H1 (cell line): ENCODE data around the gene ZNF649. TPM values are rescaled to one million over a fixed set of nuclear protein-coding genes. Genes with fewer than 3 reads are reported as not detected.

ENCODE experiments used
- CTCF ChIA-PET: fragments of 300-600 bp; sonication (Branson Sonifier 250); formaldehyde crosslinking; loops from one replicate; lab custom pipeline; 2021; ENCODE audit not compliant: partially characterized antibody; lab: Charles Lee
- POLR2A ChIA-PET: fragments of 300-600 bp; sonication (Branson Sonifier 250); formaldehyde crosslinking; loops from one replicate; lab custom pipeline; 2021; ENCODE audit warnings: inconsistent platforms; ENCODE audit not compliant: partially characterized antibody; lab: Charles Lee
- DNase-seq, 2 experiments: peaks; one replicate each; pipeline versions ENCODE4 v3.0.0 to v3.0.0-alpha.2; 2010 to 2022; ENCODE audit warnings: low spot score in 2 of 2, low read depth in 1 of 2, mixed read lengths in 1 of 2
- FAIRE-seq: peaks from 2 replicates; lab custom pipeline; 2011; peaks lifted over from hg19 to GRCh38; lab: Jason Lieb, UNC
- H2AFZ ChIP-seq: 2 replicates; pipeline ENCODE4 v1.8.1; 2012; ENCODE audit warnings: low read length, inconsistent platforms
- H2AK5ac ChIP-seq: 2 replicates; pipeline ENCODE4 v1.6.1; 2013; ENCODE audit warnings: low read depth, low read length
- H2BK120ac ChIP-seq: replicated peaks from 2 replicates; pipeline ENCODE3; 2013; ENCODE audit warnings: low read depth, low read length, inconsistent platforms
- H2BK12ac ChIP-seq: 2 replicates; pipeline ENCODE4 v1.6.1; 2013; ENCODE audit warnings: low read depth, low read length
- H2BK15ac ChIP-seq: 2 replicates; pipeline ENCODE4 v1.6.1; 2013; ENCODE audit warnings: low read length
- H2BK20ac ChIP-seq: 2 replicates; pipeline ENCODE4 v1.6.1; 2013; ENCODE audit warnings: low read length
- H2BK5ac ChIP-seq: 2 replicates; pipeline ENCODE4 v1.6.1; 2013; ENCODE audit warnings: low read depth, low read length
- H3K14ac ChIP-seq: 2 replicates; pipeline ENCODE4 v1.6.1; 2013; ENCODE audit warnings: inconsistent platforms; ENCODE audit not compliant: insufficient read length
- H3K18ac ChIP-seq: 2 replicates; pipeline ENCODE4 v1.6.1; 2013; ENCODE audit warnings: low read length; ENCODE audit errors: extremely low read depth
- H3K23ac ChIP-seq: 2 replicates; pipeline ENCODE4 v1.6.1; 2013; ENCODE audit warnings: inconsistent platforms; ENCODE audit not compliant: insufficient read length
- H3K23me2 ChIP-seq: 2 replicates; pipeline ENCODE4 v1.6.1; 2013; ENCODE audit warnings: low read depth, low read length
- H3K27ac ChIP-seq: 2 replicates; pipeline ENCODE4 v1.6.1; 2011; ENCODE audit warnings: low read depth, low read length, inconsistent platforms
- H3K27me3 ChIP-seq, 4 experiments: replicated peaks in 1 of 4; 1 replicate in 1 of 4; 2 replicates in 3 of 4; pipeline versions ENCODE4 v1.6.1 to v1.8.1; 2011 to 2013; ENCODE audit warnings: low read length in 3 of 4, mild to moderate bottlenecking in 3 of 4, inconsistent platforms in 2 of 4, mixed read lengths in 2 of 4, moderate library complexity in 1 of 4; ENCODE audit not compliant: control insufficient read depth in 3 of 4, insufficient read depth in 3 of 4; ENCODE audit errors: extremely low read depth in 1 of 4
- H3K36me3 ChIP-seq, 4 experiments: 2 replicates each; pipeline versions ENCODE4 v1.6.1 to v1.8.1; 2011 to 2013; ENCODE audit warnings: mild to moderate bottlenecking in 4 of 4, low read length in 3 of 4, moderate library complexity in 2 of 4, control low read depth in 1 of 4, inconsistent platforms in 1 of 4; ENCODE audit not compliant: insufficient read depth in 4 of 4, control insufficient read depth in 2 of 4
- H3K4ac ChIP-seq: replicated peaks from 2 replicates; pipeline ENCODE3; 2013; ENCODE audit warnings: low read length, low read depth, mixed read lengths, inconsistent platforms; ENCODE audit not compliant: insufficient read length
- H3K4me1 ChIP-seq, 4 experiments: replicated peaks in 1 of 4; 1 replicate in 1 of 4; 2 replicates in 3 of 4; pipeline versions ENCODE4 v1.6.1 to v1.8.1; 2011 to 2013; ENCODE audit warnings: low read length in 3 of 4, inconsistent platforms in 2 of 4, mixed read lengths in 1 of 4; ENCODE audit not compliant: insufficient read depth in 4 of 4, control insufficient read depth in 3 of 4
- H3K4me2 ChIP-seq, 2 experiments: 2 replicates each; pipeline versions ENCODE4 v1.6.1 to v1.8.1; 2011 to 2013; ENCODE audit warnings: low read depth in 2 of 2, low read length in 2 of 2, control low read depth in 1 of 2, inconsistent platforms in 1 of 2, mild to moderate bottlenecking in 1 of 2; ENCODE audit not compliant: insufficient read depth in 1 of 2
- H3K4me3 ChIP-seq, 4 experiments: fragments of 200-600, 300-600 bp in 1 of 4; sonication (generic), shearing (Covaris generic), sonication (Bioruptor Twin) in 1 of 4; 2 replicates each; pipeline versions ENCODE4 v1.5.1 to v1.8.1; 2011 to 2016; ENCODE audit warnings: low read length in 4 of 4, low read depth in 3 of 4, control low read depth in 2 of 4, inconsistent platforms in 2 of 4, mild to moderate bottlenecking in 2 of 4, mixed read lengths in 1 of 4, moderate library complexity in 1 of 4; ENCODE audit not compliant: insufficient read depth in 2 of 4; ENCODE audit errors: extremely low read depth in 1 of 4
- H3K56ac ChIP-seq: replicated peaks from 2 replicates; pipeline ENCODE3; 2013; ENCODE audit warnings: low read depth, mild to moderate bottlenecking, mixed read lengths, low read length, inconsistent platforms; ENCODE audit not compliant: insufficient read length
- H3K79me1 ChIP-seq: 2 replicates; pipeline ENCODE4 v1.6.1; 2013; ENCODE audit warnings: low read depth, low read length, control low read depth
- H3K79me2 ChIP-seq, 2 experiments: 2 replicates each; pipeline versions ENCODE4 v1.6.1 to v1.8.1; 2012 to 2013; ENCODE audit warnings: low read length in 2 of 2, mild to moderate bottlenecking in 2 of 2, inconsistent platforms in 1 of 2; ENCODE audit not compliant: insufficient read depth in 2 of 2, control insufficient read depth in 1 of 2
- H3K9ac ChIP-seq, 4 experiments: replicated peaks in 1 of 4; 1 replicate in 1 of 4; 2 replicates in 3 of 4; pipeline versions ENCODE4 v1.6.1 to v1.8.1; 2011 to 2013; ENCODE audit warnings: low read depth in 3 of 4, low read length in 3 of 4, control low read depth in 2 of 4, mild to moderate bottlenecking in 2 of 4, moderate library complexity in 2 of 4, inconsistent platforms in 1 of 4; ENCODE audit errors: extremely low read depth in 1 of 4
- H3K9me3 ChIP-seq, 2 experiments: 2 replicates each; pipeline versions ENCODE4 v1.6.1 to v1.8.1; 2012 to 2013; ENCODE audit warnings: mild to moderate bottlenecking in 2 of 2, moderate library complexity in 2 of 2, control low read depth in 1 of 2, inconsistent platforms in 1 of 2, low read depth in 1 of 2, low read length in 1 of 2, mixed read lengths in 1 of 2; ENCODE audit not compliant: insufficient read depth in 2 of 2
- H4K20me1 ChIP-seq, 2 experiments: replicated peaks in 1 of 2; 2 replicates each; pipeline versions ENCODE3 to v1.8.1; 2011 to 2013; ENCODE audit warnings: inconsistent platforms in 2 of 2, low read length in 2 of 2, mild to moderate bottlenecking in 1 of 2; ENCODE audit not compliant: insufficient read depth in 2 of 2, control insufficient read depth in 1 of 2
- H4K5ac ChIP-seq: 2 replicates; pipeline ENCODE4 v1.6.1; 2013; ENCODE audit warnings: low read length, low read depth, mixed read lengths, inconsistent platforms; ENCODE audit not compliant: insufficient read length
- H4K8ac ChIP-seq: 2 replicates; pipeline ENCODE4 v1.8.0; 2013; ENCODE audit warnings: mild to moderate bottlenecking, moderate library complexity, low read length, inconsistent platforms; ENCODE audit not compliant: insufficient read depth; ENCODE audit errors: extremely low read depth
- H4K91ac ChIP-seq: replicated peaks from 2 replicates; pipeline ENCODE3; 2013; ENCODE audit warnings: low read length, mixed read lengths, inconsistent platforms; ENCODE audit not compliant: insufficient read length
- GABPA ChIP-seq: IDR thresholded peaks from 2 replicates; pipeline ENCODE4 v1.6.1; 2011; ENCODE audit warnings: mild to moderate bottlenecking, low read length, moderate library complexity, borderline replicate concordance; ENCODE audit not compliant: insufficient read depth
- NANOG ChIP-seq: IDR thresholded peaks from 2 replicates; pipeline ENCODE4 v1.6.1; 2011; ENCODE audit warnings: low read length, low read depth, mild to moderate bottlenecking, inconsistent platforms; ENCODE audit not compliant: insufficient read depth, poor library complexity, severe bottlenecking
- PHF8 ChIP-seq: fragments of 200-600 bp; sonication (generic); conservative IDR thresholded peaks from 2 replicates; pipeline ENCODE4 v1.7.1; 2012; ENCODE audit warnings: low read depth, mild to moderate bottlenecking, inconsistent platforms, low read length, moderate library complexity
- POU5F1 ChIP-seq: IDR thresholded peaks from 2 replicates; pipeline ENCODE4 v1.6.1; 2011; ENCODE audit warnings: low read depth, mild to moderate bottlenecking, low read length, moderate library complexity
- RXRA ChIP-seq: IDR thresholded peaks from 2 replicates; pipeline ENCODE4 v1.6.1; 2011; ENCODE audit warnings: low read depth, mild to moderate bottlenecking, low read length, moderate library complexity; ENCODE audit not compliant: insufficient read depth
- SRF ChIP-seq: IDR thresholded peaks from 2 replicates; pipeline ENCODE4 v1.6.1; 2011; ENCODE audit warnings: mild to moderate bottlenecking, low read depth, low read length, moderate library complexity
- TAF7 ChIP-seq: optimal IDR thresholded peaks from 2 replicates; pipeline ENCODE3; 2011; ENCODE audit warnings: low read depth, mild to moderate bottlenecking, inconsistent platforms, low read length, moderate library complexity, borderline replicate concordance
- WGBS, 2 experiments: shearing (Covaris generic) in 1 of 2; methylation state at CpG; one replicate each; pipeline versions ENCODE4 v1.1.6 to v1.1.7; 2013 to 2015; ENCODE audit warnings: low lambda C conversion rate in 2 of 2, mixed read lengths in 2 of 2, inconsistent platforms in 1 of 2, low coverage in 1 of 2, missing lambda C conversion rate in 1 of 2; ENCODE audit not compliant: insufficient replicate concordance in 2 of 2, insufficient coverage in 1 of 2, insufficient read length in 1 of 2; ENCODE audit errors: extremely low coverage in 1 of 2, missing lambda C conversion rate in 1 of 2; 5-methylcytosine and 5-hydroxymethylcytosine counted together
- polyA plus RNA-seq, 7 experiments: library from polyadenylated mRNA; depleted of rRNA in 3 of 7; stranded (reverse) in 5 of 7; unstranded in 2 of 7; fragments of >200 nt in 5 of 7; fragments of 200-250 nt in 2 of 7; gene quantifications; 1 replicate in 5 of 7; 2 replicates in 1 of 7; 4 replicates in 1 of 7; pipeline versions ENCODE4 v1.2.1 to v1.2.3, GENCODE V29; 2011 to 2013; ENCODE audit warnings: missing spikeins in 2 of 7, mixed read lengths in 2 of 7
- total RNA-seq: library from RNA; stranded (reverse); fragmentation: NEBNext Ultra II Directional; extraction: Animal tissue kit (Norgen Biotek cat#: 25700); gene quantifications from 2 replicates; pipeline ENCODE4 v1.2.1, GENCODE V29; 2021

ZNF649 gene
- total and polyA plus RNA-seq, 2 of the 8 experiments (the other 6 are each of a cell fraction or from before 2014, with no cell fraction given): 24.7 to 51.7 TPM

GRCh38 chr19:51882518-51882917, 22.3 kb downstream of the ZNF649 start:
- Histone ChIP-seq H3K27ac (no peak overlapping the region), H2BK120ac (no peak overlapping the region), H3K79me2 (peaks cover 0 to 25% of the 10 kb centered on the region in 2 experiments; a peak in 2 of 4 replicates), H3K4ac (no peak overlapping the region), H3K14ac (no peak overlapping the region), H3K9me3 (peaks cover 10 to 12% of the 10 kb centered on the region in 2 experiments), H2AFZ (no peak overlapping the region), H2BK20ac (no peak overlapping the region), H3K79me1 (0 out of 2 replicates have a peak, but pooled peaks cover 3% of the 10 kb centered on the region), H4K91ac (no peak overlapping the region), H4K5ac (no peak overlapping the region), H2BK15ac (no peak overlapping the region), H3K23ac (no peak overlapping the region), H3K56ac (no peak overlapping the region), H3K4me1 (peaks cover 0 to 3% (median 0%) of the 10 kb centered on the region in 4 experiments; a peak in 1 of 7 replicates), H3K4me3 (no peak overlapping the region), H2BK12ac (no peak overlapping the region), H2BK5ac (no peak overlapping the region), H3K4me2 (no peak overlapping the region), H2AK5ac (no peak overlapping the region), H3K18ac (no peak overlapping the region), H4K20me1 (no peaks in the 10 kb centered on the region), H3K9ac (no peak overlapping the region), H3K23me2 (no peaks in the 10 kb centered on the region), H3K27me3 (no peaks in the 10 kb centered on the region), H4K8ac (no peak overlapping the region), H3K36me3 (peaks cover 4 to 64% (median 29%) of the 10 kb centered on the region in 4 experiments; a peak in 7 of 8 replicates)
- ChIA-PET CTCF (no interaction called here), POLR2A (interaction anchor here (0.7 to 1.0 kb wide), 2 partner anchors 13 to 193 kb away, joined by 3 to 4 read pairs; no protein-coding TSS in a partner anchor)
- TF ChIP-seq PHF8: no peak
- TF ChIP-seq RXRA: no peak
- TF ChIP-seq GABPA: no peak
- TF ChIP-seq NANOG: no peak
- TF ChIP-seq SRF: no peak
- TF ChIP-seq POU5F1: no peak
- no peak for TF ChIP-seq TAF7
- 91% methylated on average over 3 of the region's 3 CpGs; no CpG with 5 or more reads in 1 of the 2 experiments for WGBS, 2 experiments
- FAIRE-seq: no peak
- no peak for DNase-seq
